ENCODE results near the gene GRAMD1B.

DNA sequence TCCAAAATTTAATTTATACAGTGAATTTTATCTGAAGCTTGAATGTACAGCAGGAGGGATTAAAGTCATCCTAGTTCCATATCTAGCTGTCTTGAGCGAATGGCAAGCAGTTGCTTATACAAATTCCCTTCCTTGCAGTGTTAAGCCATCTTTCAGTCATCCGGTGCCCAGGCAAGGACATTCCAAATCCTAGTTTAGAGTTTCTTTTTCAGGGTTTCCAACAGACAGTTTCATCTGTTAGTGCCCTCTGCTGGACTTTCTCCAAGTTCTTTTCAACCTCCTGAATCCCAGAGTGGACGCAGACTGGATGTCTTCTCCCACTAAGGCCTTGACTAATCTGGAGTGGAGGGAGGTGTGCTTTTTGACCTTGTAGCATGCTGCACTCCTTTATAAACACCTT lies 45.4 kb downstream of the GRAMD1B start:
- TF ChIP-seq EZH2 (IDR thresholded peaks at IDR 0.05; ENCODE audit: borderline replicate concordance, low read depth, low read length, severe bottlenecking) (no peak), CTCF (IDR thresholded peaks at IDR 0.05; ENCODE audit: borderline replicate concordance, extremely low read depth, low read length, poor library complexity, severe bottlenecking) (peak; percentile 23)
